ENCODE measurements around the gene CISD1. TPM values are rescaled to one million over a fixed set of nuclear protein-coding genes. Genes with fewer than 3 reads are reported as not detected.

The CISD1 gene
- total RNA-seq, 2 experiments from 2014 or later: 23.5 to 25.8 TPM

- H3K36me3 Mint-ChIP-seq (ENCODE audit: low read depth): no peaks in the 10 kb centered on the region
- no peak for DNase-seq
- no peaks in the 10 kb centered on the region for H3K9me3 Mint-ChIP-seq
- ChIA-PET POLR2A (no interaction called here), CTCF (no interaction called here)
- peaks cover 13% of the 10 kb centered on the region for H3K4me1 Mint-ChIP-seq
- H3K4me3 Mint-ChIP-seq: no peak overlapping the region
- H3K27me3 Mint-ChIP-seq: peaks cover 7% of the 10 kb centered on the region
- no peak overlapping the region for H3K27ac Mint-ChIP-seq
These were observed 58.0 kb downstream of the CISD1 start for GRCh38 chr10:58326967-58327381.

GRCh38 chr10:58328233-58328632 is 59.3 kb downstream of the CISD1 start:
- ChIA-PET POLR2A (no interaction called here), CTCF (no interaction called here)
- H3K36me3 Mint-ChIP-seq (ENCODE audit: low read depth): no peaks in the 10 kb centered on the region
- H3K27me3 Mint-ChIP-seq: peaks cover 7% of the 10 kb centered on the region
- DNase-seq: no peak
- H3K4me3 Mint-ChIP-seq: no peak overlapping the region
- H3K27ac Mint-ChIP-seq: no peak overlapping the region
- no peaks in the 10 kb centered on the region for H3K9me3 Mint-ChIP-seq
- H3K4me1 Mint-ChIP-seq: peaks cover under 1% of the 10 kb centered on the region

GRCh38 chr10:58330431-58330830 is 61.5 kb downstream of the CISD1 start:
- Mint-ChIP-seq H3K36me3 (ENCODE audit: low read depth) (peaks cover under 1% of the 10 kb centered on the region), H3K27me3 (peaks cover 7% of the 10 kb centered on the region), H3K4me1 (peaks cover 8% of the 10 kb centered on the region), H3K9me3 (no peaks in the 10 kb centered on the region), H3K4me3 (no peak overlapping the region), H3K27ac (no peak overlapping the region)
- CTCF ChIA-PET: no interaction called here
- POLR2A ChIA-PET: no interaction called here
- no peak for DNase-seq

GRCh38 chr10:58331646-58332045 is 62.7 kb downstream of the CISD1 start:
- peaks cover 20% of the 10 kb centered on the region for H3K4me1 Mint-ChIP-seq
- no peaks in the 10 kb centered on the region for H3K9me3 Mint-ChIP-seq
- peaks cover 10% of the 10 kb centered on the region for H3K36me3 Mint-ChIP-seq (ENCODE audit: low read depth)
- H3K27me3 Mint-ChIP-seq: peaks cover 7% of the 10 kb centered on the region
- no peak overlapping the region for H3K27ac Mint-ChIP-seq
- DNase-seq: no peak
- ChIA-PET CTCF (no interaction called here), POLR2A (no interaction called here)
- H3K4me3 Mint-ChIP-seq: no peak overlapping the region

GRCh38 chr10:58334817-58335305 is 65.9 kb downstream of the CISD1 start, which contains the start of gene UBE2D1:
Gene UBE2D1, plus strand, starts transcription at chr10:58335006. Its CDS starts 196 bp downstream, at chr10:58335202.
- H3K9me3 Mint-ChIP-seq: no peaks in the 10 kb centered on the region
- ChIA-PET CTCF (interaction anchor here (1.0 to 1.5 kb wide), 5 partner anchors 9 to 55 kb away, joined by 3 to 4 read pairs (median 4); no protein-coding TSS in a partner anchor), POLR2A (interaction anchor here (0.7 to 1.1 kb wide), 2 partner anchors 33 to 49 kb away, joined by 3 to 4 read pairs; no protein-coding TSS in a partner anchor)
- DNase-seq: peak; percentile 83
- peak within 1 kb of the TSS; percentile 88 for H3K4me3 Mint-ChIP-seq
- H3K36me3 Mint-ChIP-seq (ENCODE audit: low read depth): peaks cover 14% of the 10 kb centered on the region
- H3K4me1 Mint-ChIP-seq: peaks cover 24% of the 10 kb centered on the region
- H3K27me3 Mint-ChIP-seq: peaks cover 6% of the 10 kb centered on the region
- H3K27ac Mint-ChIP-seq: peak within 1 kb of the TSS; percentile 85

GRCh38 chr10:58335306-58336005 is 66.5 kb downstream of the CISD1 start:
- H3K4me1 Mint-ChIP-seq: peaks cover 26% of the 10 kb centered on the region
- H3K27me3 Mint-ChIP-seq: peaks cover 6% of the 10 kb centered on the region
- H3K27ac Mint-ChIP-seq: peak overlapping the region; percentile 85
- peak overlapping the region; percentile 88 for H3K4me3 Mint-ChIP-seq
- ChIA-PET CTCF (interaction anchor here (1.1 to 1.5 kb wide), 4 partner anchors 8 to 54 kb away, joined by 4 read pairs; no protein-coding TSS in a partner anchor), POLR2A (interaction anchor here (0.7 to 1.1 kb wide), 2 partner anchors 32 to 49 kb away, joined by 3 to 4 read pairs; no protein-coding TSS in a partner anchor)
- peak; percentile 7 for DNase-seq
- H3K9me3 Mint-ChIP-seq: no peaks in the 10 kb centered on the region
- H3K36me3 Mint-ChIP-seq (ENCODE audit: low read depth): peaks cover 14% of the 10 kb centered on the region

- ChIA-PET POLR2A (no interaction called here), CTCF (no interaction called here)
- Mint-ChIP-seq H3K4me3 (peak overlapping the region; percentile 88), H3K4me1 (peaks cover 34% of the 10 kb centered on the region), H3K27ac (peak overlapping the region; percentile 85), H3K9me3 (no peaks in the 10 kb centered on the region), H3K36me3 (ENCODE audit: low read depth) (peaks cover 14% of the 10 kb centered on the region), H3K27me3 (peaks cover 5% of the 10 kb centered on the region)
- DNase-seq: no peak
These were observed 67.3 kb downstream of the CISD1 start for GRCh38 chr10:58336242-58336641.

Other genes with a start within 250 kb of the CISD1 start
- 1 to 10 TPM; 4.8 to 5.7 TPM for gene IPMK, start 1.3 kb upstream of the CISD1 start, total RNA-seq
- gene UBE2D1, start 65.8 kb downstream of the CISD1 start, total RNA-seq: 10 to 100 TPM; 11.9 to 14.8 TPM
- gene TFAM, start 116.2 kb downstream of the CISD1 start, total RNA-seq: 10 to 100 TPM; 61.3 to 64.0 TPM
- gene BICC1, start 243.7 kb downstream of the CISD1 start, total RNA-seq: not detected

All from activated CD4-positive, alpha-beta T cell treated with anti-CD3 and anti-CD28 coated beads, Interleukin-2, amount 10 ng/mL, durations not matched to agents 7 days and 5 days (primary cell).